IPS-11a (cell line): ENCODE results near the gene GYS1.
A peak's percentile ranks its signal among the peaks of the same experiment; 100 is the strongest.
"Not testable (repeated sequence)": the region's sequence is repeated elsewhere in the genome, so short reads cannot be mapped to it uniquely, and the experiment has no call there.

Experiments
- H3K4me3 ChIP-seq: one replicate; pipeline ENCODE4 v1.5.1; 2013; ENCODE audit warnings: low read depth, low read length, control low read depth

Gene GYS1

GRCh38 chr19:48993175-48994034 lies at the start of gene GYS1, which contains the start of gene RUVBL2:
Gene GYS1 (minus strand): TSS chr19:48993309. CDS start chr19:48993112, 197 bp downstream.
Gene RUVBL2 (plus strand): TSS chr19:48993887. CDS start chr19:48993912, 25 bp downstream.
- H3K4me3 ChIP-seq: peak within 1 kb of the TSS; percentile 70

DNA sequence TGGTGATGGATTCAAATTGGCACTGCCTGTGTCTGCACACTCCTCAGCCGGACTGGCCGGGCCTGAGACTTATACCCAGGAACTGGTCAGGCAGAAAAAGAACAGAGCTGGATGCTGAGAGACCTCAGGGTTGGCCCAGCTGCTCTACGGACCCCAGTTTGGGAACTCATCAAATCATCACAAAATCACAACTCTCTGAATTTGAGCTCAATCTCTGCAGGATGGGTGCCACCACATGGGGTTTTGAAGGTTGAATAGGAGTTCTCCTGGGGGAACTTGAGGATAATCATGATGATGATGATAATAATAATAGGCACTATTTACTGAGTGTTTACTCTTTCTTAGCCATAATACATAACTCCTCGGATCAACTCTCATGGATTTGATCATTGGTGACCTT lies 49.6 kb upstream of the GYS1 start:
- H3K4me3 ChIP-seq: not testable (repeated sequence)

DNA sequence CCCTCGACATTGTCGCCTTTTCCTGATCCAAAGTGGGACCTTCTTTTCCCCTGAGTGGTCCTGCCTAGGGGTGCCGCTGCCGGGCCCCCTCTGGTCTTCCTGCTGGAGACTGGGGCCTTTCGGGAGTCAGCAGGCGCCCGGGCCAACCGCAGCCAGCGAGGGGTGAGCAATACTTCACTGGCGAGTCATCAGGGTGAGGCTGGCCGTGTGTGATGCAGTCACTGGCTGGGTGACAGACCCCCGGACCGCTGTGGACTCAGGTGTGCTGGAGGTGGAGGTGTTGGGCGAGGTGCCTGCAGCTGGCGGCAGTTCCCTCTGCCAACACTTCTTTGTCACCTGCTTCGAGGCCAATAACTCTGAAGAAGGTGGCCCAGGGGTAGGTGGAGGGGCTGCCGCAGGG lies 49.1 kb upstream of the GYS1 start:
- no peak overlapping the region for H3K4me3 ChIP-seq

- H3K4me3 ChIP-seq: not testable (repeated sequence)
Observed at GRCh38 chr19:49039736-49040135, 46.6 kb upstream of the GYS1 start.

DNA sequence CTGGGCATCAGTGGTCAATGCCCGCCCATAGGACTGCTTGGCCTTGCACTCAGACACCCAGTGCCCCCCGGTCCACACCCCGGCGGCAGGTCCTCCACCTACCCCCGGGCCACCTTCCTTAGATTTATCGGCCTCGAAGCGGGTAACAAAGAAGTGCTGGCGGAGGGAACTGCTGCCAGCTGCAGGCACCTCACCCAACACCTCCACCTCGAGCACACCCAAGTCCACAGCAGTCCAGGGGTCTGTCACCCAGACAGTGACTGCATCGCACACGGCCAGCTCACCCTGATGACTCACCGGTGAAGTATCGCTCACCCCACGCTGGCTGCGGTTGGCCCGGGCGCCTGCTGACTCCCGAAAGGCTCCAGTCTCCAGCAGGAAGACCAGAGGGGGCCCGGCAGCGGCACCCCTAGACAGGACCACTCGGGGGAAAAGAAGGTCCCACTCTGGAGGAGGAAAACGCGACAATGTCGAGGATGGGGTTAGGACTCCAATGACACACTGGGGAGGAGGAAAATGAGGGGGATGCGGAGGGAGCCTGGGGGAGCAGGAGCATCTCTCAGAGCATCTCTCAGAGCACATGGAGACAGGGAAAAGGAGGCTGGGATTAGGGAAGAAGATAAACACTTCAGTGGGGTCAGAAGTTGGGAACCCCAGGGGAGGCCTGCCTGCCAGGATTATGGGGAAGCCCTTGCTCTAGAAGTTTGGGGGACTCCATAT lies 45.6 kb upstream of the GYS1 start:
- H3K4me3 ChIP-seq: not testable (repeated sequence)

DNA sequence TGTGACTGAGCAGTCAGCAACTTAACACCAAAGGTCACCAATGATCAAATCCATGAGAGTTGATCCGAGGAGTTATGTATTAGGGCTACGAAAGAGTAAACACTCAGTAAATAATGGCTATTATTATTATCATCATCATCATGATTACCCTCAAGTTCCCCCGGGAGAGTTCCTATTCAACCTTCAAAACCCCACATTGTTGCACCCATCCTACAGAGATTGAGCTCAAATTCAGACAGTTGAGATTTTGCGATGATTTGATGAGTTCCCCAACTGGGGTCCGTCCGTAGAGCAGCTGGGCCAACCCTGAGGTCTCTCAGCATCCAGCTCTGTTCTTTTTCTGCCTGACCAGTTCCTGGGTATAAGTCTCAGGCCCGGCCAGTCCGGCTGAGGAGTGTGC lies 45.0 kb upstream of the GYS1 start:
- H3K4me3 ChIP-seq: not testable (repeated sequence)

DNA sequence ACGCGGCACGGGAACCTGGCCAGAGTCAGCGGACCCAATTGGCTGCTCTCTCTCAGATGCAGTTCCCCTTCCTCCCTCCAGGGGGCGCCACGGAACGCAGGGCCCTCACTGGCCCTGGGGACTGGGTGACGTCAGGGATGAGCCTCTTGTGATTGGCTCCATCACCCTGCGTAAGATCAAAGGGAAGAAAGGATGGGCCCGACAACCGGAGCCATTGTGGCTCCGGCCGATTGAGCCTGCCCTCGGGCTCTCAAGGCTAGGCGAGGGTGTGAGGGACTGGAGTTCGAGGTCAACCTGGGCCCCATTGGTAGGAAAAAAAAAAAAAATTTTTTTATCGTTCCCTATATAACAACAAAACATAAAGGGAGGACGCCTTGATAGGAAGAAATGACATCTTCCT lies 43.7 kb upstream of the GYS1 start, which contains the start of gene CGB1:
Gene CGB1, minus strand, starts transcription at position 81 of the 400 bp plus-strand sequence. CDS start 184 bp downstream, outside the sequence.
- not testable (repeated sequence) for H3K4me3 ChIP-seq

DNA sequence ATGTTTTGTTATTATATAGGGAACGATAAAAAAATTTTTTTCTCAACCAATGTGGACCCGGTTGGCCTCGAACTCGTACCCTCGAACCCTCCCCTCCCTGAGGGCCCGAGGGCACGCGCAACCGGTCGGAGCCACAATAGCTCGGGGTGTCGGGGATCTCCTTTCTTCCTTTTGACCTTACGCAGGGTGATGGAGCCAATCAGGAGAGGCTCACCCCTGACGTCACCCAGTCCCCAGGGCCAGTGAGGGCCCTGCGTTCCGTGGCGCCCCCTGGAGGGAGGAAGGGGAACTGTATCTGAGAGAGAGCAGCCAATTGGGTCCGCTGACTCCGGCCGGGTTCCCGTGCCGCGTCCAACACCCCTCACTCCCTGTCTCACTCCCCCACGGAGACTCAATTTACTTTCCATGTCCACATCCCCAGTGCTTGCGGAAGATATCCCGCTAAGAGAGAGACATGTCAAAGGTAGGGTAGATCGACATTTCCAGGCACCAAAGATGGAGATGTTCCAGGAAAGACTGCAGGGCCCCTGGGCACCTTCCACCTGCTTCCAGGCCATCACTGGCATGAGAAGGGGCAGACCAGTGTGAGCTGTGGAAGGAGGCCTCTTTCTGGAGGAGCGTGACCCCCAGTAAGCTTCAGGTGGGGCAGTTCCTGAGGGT lies 38.7 kb upstream of the GYS1 start, which contains the start of gene CGB2:
Gene CGB2, plus strand, starts transcription at position 249 of the 660 bp plus-strand sequence. Its CDS starts 206 bp downstream, at position 455.
- H3K4me3 ChIP-seq: not testable (repeated sequence)

- not testable (repeated sequence) for H3K4me3 ChIP-seq
Observed at GRCh38 chr19:49030323-49030722, 37.2 kb upstream of the GYS1 start.

- not testable (repeated sequence) for H3K4me3 ChIP-seq
Observed at GRCh38 chr19:49029749-49030148, 36.6 kb upstream of the GYS1 start.

GRCh38 chr19:49028686-49029085 lies 35.6 kb upstream of the GYS1 start:
- H3K4me3 ChIP-seq: not testable (repeated sequence)

DNA sequence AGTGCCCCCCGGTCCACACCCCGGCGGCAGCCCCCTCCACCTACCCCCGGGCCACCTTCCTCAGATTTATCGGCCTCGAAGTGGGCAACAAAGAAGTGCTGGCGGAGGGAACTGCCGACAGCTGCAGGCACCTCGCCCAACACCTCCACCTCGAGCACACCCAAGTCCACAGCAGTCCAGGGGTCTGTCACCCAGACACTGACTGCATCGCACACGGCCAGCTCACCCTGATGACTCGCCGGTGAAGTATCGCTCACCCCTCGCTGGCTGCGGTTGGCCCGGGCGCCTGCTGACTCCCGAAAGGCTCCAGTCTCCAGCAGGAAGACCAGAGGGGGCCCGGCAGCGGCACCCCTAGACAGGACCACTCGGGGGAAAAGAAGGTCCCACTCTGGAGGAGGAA lies 32.5 kb upstream of the GYS1 start:
- H3K4me3 ChIP-seq: not testable (repeated sequence)

DNA sequence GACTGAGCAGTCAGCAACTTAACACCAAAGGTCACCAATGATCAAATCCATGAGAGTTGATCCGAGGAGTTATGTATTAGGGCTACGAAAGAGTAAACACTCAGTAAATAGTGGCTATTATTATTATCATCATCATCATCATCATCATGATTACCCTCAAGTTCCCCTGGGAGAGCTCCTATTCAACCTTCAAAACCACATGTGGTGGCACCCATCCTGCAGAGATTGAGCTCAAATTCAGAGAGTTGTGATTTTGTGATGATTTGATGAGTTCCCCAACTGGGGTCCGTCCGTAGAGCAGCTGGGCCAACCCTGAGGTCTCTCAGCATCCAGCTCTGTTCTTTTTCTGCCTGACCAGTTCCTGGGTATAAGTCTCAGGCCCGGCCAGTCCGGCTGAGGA lies 32.0 kb upstream of the GYS1 start:
- H3K4me3 ChIP-seq: not testable (repeated sequence)

DNA sequence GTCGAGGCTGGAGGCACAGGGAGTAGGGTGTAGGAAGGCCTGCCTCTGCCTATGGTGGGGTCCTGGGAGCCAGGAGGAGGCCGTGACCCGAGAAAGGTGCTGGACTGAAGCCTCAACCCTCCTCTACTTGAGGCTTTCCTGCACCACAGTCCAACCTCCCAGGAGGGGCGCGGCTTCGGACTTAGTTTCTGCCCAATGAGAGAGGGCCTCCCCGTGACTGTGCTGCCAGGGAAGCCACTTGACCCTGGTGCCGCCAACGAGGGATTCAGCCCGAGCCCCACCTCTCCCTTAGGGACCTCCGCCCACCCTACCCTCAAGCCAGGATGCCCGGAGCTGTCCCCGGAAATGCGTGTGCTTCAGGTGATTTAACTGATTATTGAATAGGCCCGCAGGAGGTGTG lies 31.1 kb upstream of the GYS1 start, which contains the start of gene CGB3:
Gene CGB3, minus strand, starts transcription at position 101 of the 400 bp plus-strand sequence. CDS start 362 bp downstream, outside the sequence.
- H3K4me3 ChIP-seq: not testable (repeated sequence)

DNA sequence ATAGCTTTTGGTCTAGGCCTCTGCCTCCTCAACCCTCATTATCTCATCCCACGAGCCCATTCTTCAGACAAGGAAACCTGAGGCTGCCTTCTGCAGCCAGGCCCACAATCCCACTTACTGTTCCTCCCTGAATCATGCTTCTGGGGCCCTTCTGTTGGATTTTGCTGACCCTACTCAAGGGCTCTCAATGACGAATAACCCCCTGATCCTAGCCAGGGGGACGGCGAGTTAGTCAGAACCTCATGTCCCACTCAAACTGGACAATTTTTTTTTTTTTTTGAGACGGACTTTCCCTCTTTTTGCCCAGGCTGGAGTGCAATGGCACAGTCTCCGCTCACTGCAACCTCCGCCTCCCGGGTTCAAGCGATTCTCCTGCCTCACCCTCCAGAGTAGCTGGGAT lies 29.0 kb upstream of the GYS1 start:
- no peak overlapping the region for H3K4me3 ChIP-seq

DNA sequence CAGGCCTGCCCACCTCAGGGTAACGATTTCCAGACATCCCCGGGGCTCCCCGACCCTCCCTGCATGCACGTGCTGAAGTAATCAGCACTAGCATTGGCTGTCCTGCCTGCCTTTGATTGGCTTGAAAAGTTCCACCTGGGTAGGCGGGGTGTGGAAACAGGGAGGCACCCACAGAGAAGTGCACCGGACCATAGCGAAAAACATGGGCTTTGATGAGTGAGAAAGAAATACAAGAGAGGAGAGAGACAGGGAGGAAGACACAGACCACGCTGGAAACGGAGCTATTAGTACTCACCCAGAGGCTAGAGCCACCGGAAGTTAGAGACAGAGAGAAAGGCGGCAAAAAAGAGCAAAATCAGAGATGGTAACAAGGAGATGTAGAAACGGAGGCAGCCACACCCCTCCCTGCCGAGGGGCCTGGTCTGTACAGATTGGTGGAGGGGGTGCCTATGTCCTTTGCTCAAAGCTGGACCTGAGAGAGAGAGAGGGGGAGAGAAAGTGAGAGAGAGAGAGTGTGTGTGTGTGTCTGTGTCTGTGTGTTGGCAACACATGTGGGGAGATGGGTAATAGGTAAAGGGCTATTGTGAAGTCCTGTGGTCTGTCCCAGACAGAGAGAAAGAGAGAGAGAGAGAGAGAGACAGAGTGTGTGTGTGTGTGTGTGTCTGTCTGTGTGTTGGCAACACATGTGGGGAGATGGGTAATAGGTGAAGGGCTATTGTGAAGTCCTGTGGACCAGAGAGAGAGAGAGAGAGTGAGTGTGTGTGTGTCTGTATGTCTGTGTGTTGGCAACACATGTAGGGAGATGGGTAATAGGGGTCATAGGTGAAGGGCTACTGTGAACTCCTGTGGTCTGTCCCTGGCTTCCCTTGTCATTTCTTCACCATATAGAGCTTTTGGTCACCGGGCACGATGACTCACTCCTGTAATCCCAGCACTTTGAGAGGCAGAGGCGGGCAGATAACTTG lies 28.1 kb upstream of the GYS1 start:
- no peak overlapping the region for H3K4me3 ChIP-seq

DNA sequence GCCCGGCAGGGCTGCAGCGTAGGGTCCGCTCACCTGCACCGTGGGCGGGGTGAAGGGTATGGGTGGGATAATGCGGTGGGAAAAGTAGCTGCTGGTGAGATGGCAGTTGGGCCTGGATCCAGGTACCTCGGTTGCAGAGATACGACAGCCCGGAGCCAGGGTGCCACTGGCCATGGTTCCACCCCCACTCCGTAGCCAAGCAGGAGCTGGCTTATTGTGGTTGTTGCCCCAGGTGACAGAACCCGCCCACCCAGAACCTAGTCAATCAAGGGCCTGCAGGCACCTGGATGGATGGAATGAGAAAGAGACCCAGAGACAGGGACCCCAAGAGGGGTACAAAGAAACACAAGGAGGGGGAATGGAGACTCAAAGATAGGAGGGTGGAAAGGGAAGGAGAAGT lies 27.2 kb upstream of the GYS1 start:
- no peak overlapping the region for H3K4me3 ChIP-seq

DNA sequence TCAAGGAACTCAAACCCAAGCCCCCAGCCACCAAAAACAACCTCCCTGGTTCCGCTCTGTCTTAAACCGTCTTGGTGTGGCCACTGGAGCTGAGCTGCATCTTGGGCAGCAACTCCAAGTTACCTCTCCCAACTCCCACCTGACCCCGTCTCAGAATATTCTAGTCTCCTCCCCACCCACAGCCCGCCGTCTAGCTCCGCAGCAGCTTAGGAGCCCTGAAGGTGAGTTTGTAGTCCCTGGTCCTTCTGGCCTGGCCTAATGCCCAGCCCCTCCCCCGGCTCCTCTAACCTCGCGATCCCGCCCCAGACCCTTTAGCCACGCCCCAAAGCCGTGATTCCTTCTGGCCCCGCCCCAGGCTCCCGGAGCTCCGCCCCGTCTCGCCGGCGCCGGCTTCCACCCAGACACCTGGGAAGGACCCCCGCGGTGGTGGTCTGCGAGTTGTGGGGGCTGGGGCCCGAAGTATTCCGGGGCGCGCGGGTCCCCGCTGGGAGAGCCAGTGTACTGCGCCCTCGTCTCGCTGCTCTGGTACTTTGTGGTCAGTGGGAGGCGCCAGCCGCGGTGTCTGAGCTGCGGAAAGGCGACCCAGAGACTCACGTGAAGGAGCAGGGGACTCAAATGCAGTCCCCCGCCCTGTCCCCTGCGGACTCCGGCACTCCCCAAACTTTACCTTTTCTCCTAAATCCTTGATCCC lies 26.3 kb upstream of the GYS1 start:
- no peak overlapping the region for H3K4me3 ChIP-seq
